Ramos (cell line): ENCODE results near the gene TRPM8.

ENCODE experiments used
- in situ Hi-C: fragments of 300-500 bp; cut with MboI; formaldehyde crosslinking; loops from one replicate; pipeline ENCODE4 v1.14.3; 2022; ENCODE audit warnings: low sequenced_read_pairs; ENCODE audit not compliant: unreplicated experiment

TRPM8 gene

DNA sequence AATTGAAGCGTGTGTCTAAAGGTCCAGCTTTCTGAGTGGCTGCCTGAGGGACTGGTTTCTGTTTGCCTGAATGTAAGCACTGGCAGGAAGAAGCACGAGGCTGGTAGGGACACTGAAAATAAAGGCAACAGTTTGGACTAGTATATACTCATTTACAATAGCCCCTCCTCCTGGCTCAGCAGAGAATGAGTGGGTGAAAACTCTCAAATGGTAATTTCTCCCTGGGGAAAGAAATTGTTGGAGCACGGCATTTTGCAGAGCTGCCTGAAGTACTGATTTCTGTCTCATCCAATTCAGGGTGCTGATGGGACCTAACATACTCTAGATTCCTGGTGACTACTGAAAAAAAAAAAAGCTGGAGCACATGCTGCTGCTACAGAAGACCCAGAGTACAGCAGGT, 116.0 kb downstream of the TRPM8 start:
- in situ Hi-C loops = no loop called here

DNA sequence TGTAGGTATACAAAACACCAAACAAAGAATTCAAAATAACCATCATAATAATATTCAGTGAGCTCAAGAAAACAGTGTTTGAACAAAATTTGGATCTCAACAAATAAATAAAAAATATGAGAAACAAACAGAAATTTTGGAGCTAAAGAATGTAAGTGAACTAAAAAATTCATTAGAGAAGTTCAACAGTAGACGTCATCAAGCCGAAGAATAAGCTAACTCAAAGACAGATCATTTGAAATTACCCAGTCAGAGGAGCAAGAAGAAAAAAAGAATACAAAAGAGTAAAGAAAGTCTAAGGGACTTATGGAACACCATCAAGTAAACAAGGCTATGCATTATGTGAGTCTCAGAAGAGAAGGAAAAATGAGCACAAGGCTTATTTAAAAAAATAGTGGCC, 116.7 kb downstream of the TRPM8 start:
- in situ Hi-C loops = no loop called here

DNA sequence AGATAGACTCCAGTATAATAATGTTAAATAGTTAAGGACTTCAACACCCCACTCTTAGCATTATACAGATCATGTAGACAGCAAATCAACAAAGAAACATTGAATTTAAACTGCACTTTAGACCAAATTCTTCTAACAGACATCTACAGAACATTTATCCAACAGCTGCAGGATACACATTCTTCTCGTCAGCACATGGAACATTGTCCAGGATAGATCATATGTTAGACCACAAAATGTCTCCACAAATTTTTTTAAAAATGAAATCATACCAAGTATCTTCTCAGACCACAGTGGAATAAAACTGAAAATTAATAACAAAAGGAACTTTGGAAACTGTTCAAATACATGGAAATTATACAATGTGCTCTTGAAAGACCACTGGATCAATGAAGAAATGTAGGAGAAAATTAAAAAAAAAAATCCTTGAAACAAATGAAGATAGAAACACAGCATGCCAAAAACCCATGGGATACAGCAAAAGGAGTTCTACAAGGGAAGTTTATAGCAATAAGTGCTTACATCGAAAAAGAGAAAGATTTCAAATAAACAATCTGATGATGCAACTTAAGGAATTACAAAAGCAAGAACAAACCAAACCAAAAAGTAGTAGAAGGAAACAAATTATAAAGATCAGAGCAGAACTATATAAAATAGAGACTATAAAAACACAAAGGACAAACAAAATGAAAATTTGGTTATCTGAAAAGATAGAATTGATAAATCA, 121.1 kb downstream of the TRPM8 start:
- in situ Hi-C loops = no loop called here

- in situ Hi-C loops = no loop called here
Measured at GRCh38 chr2:234044157-234044556, 127.0 kb downstream of the TRPM8 start.

GRCh38 chr2:234046521-234046920, 129.3 kb downstream of the TRPM8 start:
- in situ Hi-C loops = no loop called here

DNA sequence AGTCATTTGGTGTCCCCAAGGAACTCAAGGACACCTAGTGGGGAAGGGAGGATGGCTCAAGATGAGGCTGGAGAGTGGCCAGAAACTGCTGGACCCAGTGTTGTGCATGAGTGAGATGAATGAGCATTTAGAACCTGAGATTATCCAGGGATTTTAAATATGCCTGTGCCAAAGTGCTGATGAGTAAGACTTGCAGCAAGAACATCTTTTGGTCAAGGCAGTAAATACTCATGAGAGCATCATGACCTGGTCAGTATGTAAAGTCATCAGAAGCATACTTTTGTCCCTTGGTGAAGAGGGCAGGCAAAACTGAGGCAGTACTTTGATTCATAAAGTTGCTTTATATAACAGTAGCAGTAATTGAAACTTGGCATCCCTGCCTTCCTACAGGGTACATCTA, 130.2 kb downstream of the TRPM8 start:
- in situ Hi-C loops = no loop called here

DNA sequence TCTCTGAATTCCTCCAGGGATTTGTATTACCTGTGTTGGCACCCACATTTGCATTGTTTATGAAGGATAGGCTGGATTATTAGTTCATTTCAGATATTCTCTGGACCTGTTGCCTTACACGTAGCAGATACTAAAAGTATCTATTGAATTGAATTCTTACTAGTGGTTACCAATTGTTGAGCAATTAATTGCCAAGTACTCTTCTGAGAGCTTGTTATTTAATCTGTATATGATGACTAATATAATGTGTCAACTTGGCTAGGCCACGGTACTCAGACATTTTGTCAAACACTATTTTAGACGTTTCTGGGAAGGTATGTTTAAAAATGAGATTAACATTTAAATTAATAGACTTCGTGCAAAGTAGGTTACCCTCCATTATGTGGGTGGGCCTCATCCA, 130.9 kb downstream of the TRPM8 start:
- in situ Hi-C loops = no loop called here

GRCh38 chr2:234050455-234051135, 133.4 kb downstream of the TRPM8 start, which contains the start of gene SPP2:
Gene SPP2 (plus strand): TSS chr2:234050702. CDS start chr2:234050787, 85 bp downstream.
- in situ Hi-C loops = no loop called here

DNA sequence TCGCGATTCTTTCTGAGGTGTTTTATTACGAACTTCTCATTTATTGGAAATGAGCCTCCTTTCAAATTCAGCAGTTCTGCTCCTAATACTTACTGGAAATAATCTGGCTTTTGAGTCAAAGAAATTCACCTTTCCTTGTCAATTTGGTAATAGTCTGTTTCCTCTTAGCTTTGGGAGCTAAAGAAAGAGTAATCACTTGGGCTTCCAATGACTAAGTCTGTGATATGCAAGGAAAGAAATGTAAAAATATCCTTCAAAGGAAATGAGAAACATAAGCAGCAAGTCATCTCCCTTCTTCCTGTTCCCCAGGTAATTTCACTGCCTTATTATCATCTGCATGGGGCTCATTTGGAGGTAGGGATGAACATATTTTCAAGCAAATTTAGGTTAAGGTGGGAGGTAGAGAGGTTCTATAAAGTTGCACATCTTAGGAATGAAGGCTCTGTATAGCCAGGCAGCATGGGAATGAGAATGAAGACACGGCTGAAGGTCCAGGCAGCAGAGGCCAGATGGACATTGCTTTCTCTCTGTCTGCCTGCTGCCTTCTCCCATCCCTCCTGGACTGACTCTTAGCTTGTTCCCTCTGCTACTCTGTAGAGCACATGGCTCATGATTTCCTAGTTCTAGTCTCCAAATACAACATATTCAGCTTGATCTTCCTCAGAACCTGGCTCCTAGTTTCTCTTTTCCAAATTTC, 134.3 kb downstream of the TRPM8 start:
- in situ Hi-C loops = no loop called here

GRCh38 chr2:234058881-234059280, 141.7 kb downstream of the TRPM8 start:
- in situ Hi-C loops = no loop called here

GRCh38 chr2:234060236-234060635, 143.1 kb downstream of the TRPM8 start:
- in situ Hi-C loops = no loop called here

DNA sequence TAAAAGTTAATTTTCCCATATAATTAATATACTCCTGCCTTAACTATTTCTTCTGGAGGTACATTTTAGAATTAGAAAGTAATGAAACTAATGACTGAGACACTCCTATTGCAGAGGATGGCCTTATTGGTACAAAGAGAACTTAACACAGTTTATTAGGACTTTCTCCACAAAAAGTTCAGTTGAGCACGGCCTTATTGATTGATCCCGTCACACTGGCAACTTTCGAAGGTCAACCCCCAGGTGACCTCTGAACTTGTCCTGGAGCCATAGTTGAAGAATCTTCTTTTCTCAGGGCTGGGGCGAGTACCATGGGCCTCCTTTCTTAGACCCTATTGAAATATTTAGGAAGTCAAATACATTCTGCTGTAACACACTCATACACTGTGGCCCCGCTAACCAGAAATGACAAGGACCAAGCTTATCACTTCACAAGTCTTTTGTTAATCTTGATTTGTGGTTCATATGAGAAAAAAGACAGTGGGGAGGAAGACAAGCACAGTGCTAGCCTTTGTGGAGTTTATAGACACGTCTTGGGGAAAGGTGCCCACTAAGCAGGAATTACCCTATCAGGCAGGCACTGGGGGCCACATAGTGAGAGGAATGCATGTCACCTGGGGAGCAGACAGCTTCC, 144.6 kb downstream of the TRPM8 start:
- in situ Hi-C loops = no loop called here

DNA sequence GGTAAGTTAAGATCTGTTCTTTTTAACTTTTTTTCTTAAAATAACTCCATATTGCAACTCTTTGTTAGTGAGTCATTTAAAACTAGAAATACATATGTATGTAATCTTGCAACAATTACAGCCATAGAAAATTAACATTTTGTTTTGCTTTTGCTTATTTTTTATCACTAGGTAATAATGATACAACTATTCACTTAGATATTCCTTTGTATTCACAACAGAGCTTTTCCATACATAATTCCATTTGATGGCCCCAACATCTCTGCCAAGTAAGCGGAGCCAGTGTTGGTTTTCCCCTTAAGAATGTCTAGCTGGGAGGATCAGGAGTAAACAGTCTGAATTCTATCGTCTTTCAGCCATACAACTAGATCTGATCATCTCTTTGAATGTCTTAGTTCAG, 149.4 kb downstream of the TRPM8 start:
- in situ Hi-C loops = no loop called here
